A549 (cell line): Measurements from ENCODE around the gene PGM5. TPM values are rescaled to one million over a fixed set of nuclear protein-coding genes. Genes with fewer than 3 reads are reported as not detected.

ENCODE experiments used
- ATAC-seq, 2 experiments: fragments of 200-7000 bp in 1 of 2; fragments of >200 bp in 1 of 2; cut with Nextera tagmentation in 1 of 2; cut with Tn5 transposase in 1 of 2; 3 replicates each; pipeline versions ENCODE4 v1.8.0 to v1.9.1; 2018 to 2020; ENCODE audit warnings: mild to moderate bottlenecking in 1 of 2, moderate library complexity in 1 of 2
- CTCF ChIA-PET: fragments of 300-600 bp; sonication (Branson Sonifier 250); formaldehyde crosslinking; extraction: SDS; loops from one replicate; lab custom pipeline; 2021; ENCODE audit warnings: antibody characterized with exemption, inconsistent platforms; lab: Yijun Ruan, JAX
- POLR2A ChIA-PET: fragments of 350-600 bp; formaldehyde crosslinking; extraction: SDS; loops from one replicate; lab custom pipeline; 2021; ENCODE audit warnings: antibody characterized with exemption, inconsistent platforms; lab: Yijun Ruan, JAX
- DNase-seq, 2 experiments: peaks; one replicate each; pipeline versions ENCODE4 v3.0.0 to v3.0.0-alpha.2; 2011 to 2016; ENCODE audit warnings: low read depth in 1 of 2, low spot score in 1 of 2
- FAIRE-seq: peaks from 2 replicates; lab custom pipeline; 2011; peaks lifted over from hg19 to GRCh38; lab: Jason Lieb, UNC
- H3K27ac ChIP-seq, 2 experiments: fragments of >200 bp; sonication (Bioruptor Twin); formaldehyde crosslinking; 3 replicates each; pipeline ENCODE4 v1.5.1; 2016 to 2017
- H3K4me1 ChIP-seq: fragments of >200 bp; sonication (Bioruptor Twin); formaldehyde crosslinking; 3 replicates; pipeline ENCODE4 v1.6.1; 2016
- H3K4me2 ChIP-seq: fragments of >200 bp; sonication (Bioruptor Twin); formaldehyde crosslinking; 3 replicates; pipeline ENCODE4 v1.6.1; 2016
- H3K4me3 ChIP-seq: fragments of >200 bp; sonication (Bioruptor Twin); formaldehyde crosslinking; 3 replicates; pipeline ENCODE4 v1.5.1; 2016
- H3K9me3 ChIP-seq: fragments of >200 bp; sonication (Bioruptor Twin); formaldehyde crosslinking; 3 replicates; pipeline ENCODE4 v1.6.1; 2016
- CTCF ChIP-seq: fragments of >200 bp; sonication (Bioruptor Twin); formaldehyde crosslinking; IDR thresholded peaks from 3 replicates; pipeline ENCODE4 v1.5.1; 2016
- ELK1 ChIP-seq: fragments of 150-350 bp; IDR thresholded peaks from 2 replicates; pipeline ENCODE4 v1.6.1; 2014; ENCODE audit warnings: low read depth, mild to moderate bottlenecking, low read length
- FOXS1 ChIP-seq: fragments of 250-450 bp; sonication (Bioruptor Pico); IDR thresholded peaks from 2 replicates; pipeline ENCODE4 v1.5.0; 2020; ENCODE audit warnings: mild to moderate bottlenecking, moderate library complexity
- GATA3 ChIP-seq: IDR thresholded peaks from 2 replicates; pipeline ENCODE4 v1.6.1; 2012; ENCODE audit warnings: borderline replicate concordance
- HEYL ChIP-seq: fragments of 250-450 bp; sonication (Bioruptor Pico); IDR thresholded peaks from 2 replicates; pipeline ENCODE4 v1.8.0; 2021; ENCODE audit warnings: mild to moderate bottlenecking, moderate library complexity
- HOXB5 ChIP-seq: fragments of 250-450 bp; sonication (Bioruptor Pico); IDR thresholded peaks from 2 replicates; pipeline ENCODE4 v1.5.0; 2020; ENCODE audit warnings: mild to moderate bottlenecking, moderate library complexity
- JUN ChIP-seq, 2 experiments: fragments of >200 bp; sonication (Bioruptor Twin); formaldehyde crosslinking; IDR thresholded peaks; 2 replicates in 1 of 2; 3 replicates in 1 of 2; pipeline ENCODE4 v1.6.1; 2016 to 2017
- KDM1A ChIP-seq: fragments of 200-600 bp; sonication (generic); IDR thresholded peaks from 2 replicates; pipeline ENCODE4 v1.6.1; 2016; ENCODE audit warnings: low read depth, mild to moderate bottlenecking
- NR3C1 ChIP-seq: fragments of >200 bp; sonication (Bioruptor Twin); formaldehyde crosslinking; IDR thresholded peaks from 3 replicates; pipeline ENCODE4 v1.6.1; 2017
- SMC3 ChIP-seq: fragments of >200 bp; sonication (Bioruptor Twin); formaldehyde crosslinking; IDR thresholded peaks from 3 replicates; pipeline ENCODE4 v1.6.1; 2018; ENCODE audit warnings: inconsistent platforms
- WGBS: methylation state at CpG from one replicate; pipeline ENCODE4 v1.1.6; 2017; ENCODE audit errors: missing lambda C conversion rate; 5-methylcytosine and 5-hydroxymethylcytosine counted together
- polyA plus RNA-seq, 4 experiments: library from polyadenylated mRNA; depleted of rRNA in 3 of 4; stranded (reverse); fragments of >200 nt; fragmentation: RNase III in 1 of 4; extraction: RNeasy Plus Mini Kit Qiagen cat#74134 plus additional on column Dnase treatment in 1 of 4; gene quantifications; 2 replicates in 3 of 4; 3 replicates in 1 of 4; pipeline ENCODE4 v1.2.3, GENCODE V29; 2011 to 2017

The PGM5 gene
- polyA plus RNA-seq, 2 of the 4 experiments (the other 2 are of a cell fraction) = 0.18 TPM; not detected in 1

GRCh38 chr9:68540712-68541535 lies 184.5 kb downstream of the PGM5 start, which contains the start of gene TMEM252:
Gene TMEM252, minus strand, starts transcription at chr9:68540883. Its CDS starts 69 bp downstream, at chr9:68540814.
- ATAC-seq = no peak
- FAIRE-seq = no peak
- CTCF ChIA-PET = no interaction called here

GRCh38 chr9:68541568-68541967 lies 185.2 kb downstream of the PGM5 start:
- Histone ChIP-seq H3K9me3 (no peaks in the 10 kb centered on the region), H3K4me2 (no peak overlapping the region), H3K4me3 (no peak overlapping the region), H3K4me1 (no peaks in the 10 kb centered on the region), H3K27ac (no peak overlapping the region)
- ChIA-PET CTCF (no interaction called here), POLR2A (no interaction called here)
- WGBS = 31% methylated on average over 2 of the region's 2 CpGs
- no peak for ATAC-seq
- TF ChIP-seq NR3C1 (no peak), CTCF (no peak), SMC3 (no peak), GATA3 (no peak), FOXS1 (no peak), HOXB5 (no peak)
- FAIRE-seq = no peak
- DNase-seq = no peak

More at GRCh38 chr9:68540712-68541535, 184.5 kb downstream of the PGM5 start, which contains the start of gene TMEM252:
- no peak for DNase-seq
- no peaks in the 10 kb centered on the region for H3K4me1 ChIP-seq
- H3K4me2 ChIP-seq = no peak within 1 kb of the TSS
- TF ChIP-seq JUN (IDR thresholded peaks at IDR 0.05) (no peak), CTCF (no peak), KDM1A (no peak), HEYL (CRISPR knock-in tag) (no peak)
- POLR2A ChIA-PET = no interaction called here
- H3K27ac ChIP-seq = no peak within 1 kb of the TSS
- WGBS = 16% methylated on average over 8 of the region's 8 CpGs
- H3K4me3 ChIP-seq = no peak within 1 kb of the TSS
- H3K9me3 ChIP-seq = no peaks in the 10 kb centered on the region

GRCh38 chr9:68545033-68545705 lies 188.8 kb downstream of the PGM5 start:
- WGBS = 51% methylated on average over 3 of the region's 3 CpGs

More at GRCh38 chr9:68545033-68545705, 188.8 kb downstream of the PGM5 start:
- no peak overlapping the region for H3K27ac ChIP-seq
- TF ChIP-seq FOXS1 (no peak), ELK1 (no peak)
- no peak overlapping the region for H3K4me3 ChIP-seq
- no peak overlapping the region for H3K4me2 ChIP-seq
- no peaks in the 10 kb centered on the region for H3K9me3 ChIP-seq
- DNase-seq = no peak
- no peaks in the 10 kb centered on the region for H3K4me1 ChIP-seq
- POLR2A ChIA-PET = no interaction called here
- no peak for FAIRE-seq
- CTCF ChIA-PET = interaction anchor here (1.6 kb wide), 1 partner anchor 17 kb away, joined by 3 read pairs; no protein-coding TSS in a partner anchor
- no peak for ATAC-seq
